Panc1 (cell line): ENCODE measurements around the gene RABGAP1. TPM values are rescaled to one million over a fixed set of nuclear protein-coding genes. Genes with fewer than 3 reads are reported as not detected.

Source experiments
- ATAC-seq: fragments of 200-7000 bp; cut with Tn5 transposase; 2 replicates; pipeline ENCODE4 v1.9.1; 2020; ENCODE audit warnings: mild to moderate bottlenecking, moderate library complexity
- BruUV-seq: library from RNA; stranded (reverse); fragments of 400-500 nt; replicated peaks from 2 replicates; lab custom pipeline; 2021; lab: Mats Ljungman, UMichigan
- CTCF ChIA-PET: fragments of 300-600 bp; sonication (Branson Sonifier 250); formaldehyde crosslinking; loops from one replicate; lab custom pipeline; 2022; ENCODE audit warnings: antibody characterized with exemption; lab: Charles Lee
- POLR2A ChIA-PET: fragments of 300-600 bp; sonication (Branson Sonifier 250); formaldehyde crosslinking; loops from one replicate; lab custom pipeline; 2022; ENCODE audit warnings: antibody characterized with exemption; lab: Charles Lee
- DNase-seq: peaks from one replicate; pipeline ENCODE4 v3.0.0-alpha.2; 2010; ENCODE audit warnings: low read depth, low spot score
- H3K27ac ChIP-seq: 2 replicates; pipeline ENCODE4 v1.5.1; 2011; ENCODE audit warnings: mild to moderate bottlenecking, low read length, inconsistent platforms
- H3K27me3 ChIP-seq: fragments of 200-500 bp; sonication (Bioruptor generic); 2 replicates; pipeline ENCODE4 v1.6.0; 2014; ENCODE audit warnings: low read length, inconsistent platforms; ENCODE audit not compliant: control insufficient read depth, insufficient read depth
- H3K36me3 ChIP-seq: fragments of 200-500 bp; sonication (Bioruptor generic); 2 replicates; pipeline ENCODE4 v1.5.1; 2014; ENCODE audit warnings: inconsistent platforms, mild to moderate bottlenecking, low read length, moderate library complexity; ENCODE audit not compliant: control insufficient read depth, insufficient read depth
- H3K4me1 ChIP-seq: 2 replicates; pipeline ENCODE4 v1.5.1; 2011; ENCODE audit warnings: inconsistent platforms, mild to moderate bottlenecking, low read length, moderate library complexity; ENCODE audit not compliant: control insufficient read depth, insufficient read depth
- H3K4me3 ChIP-seq, 2 experiments: 2 replicates each; pipeline ENCODE4 v1.5.1; 2011 to 2012; ENCODE audit warnings: low read depth in 2 of 2, low read length in 2 of 2, mild to moderate bottlenecking in 2 of 2, inconsistent platforms in 1 of 2, moderate library complexity in 1 of 2
- H3K9me3 ChIP-seq: fragments of 200-500 bp; sonication (Bioruptor generic); 2 replicates; pipeline ENCODE4 v1.5.1; 2014; ENCODE audit warnings: low read depth, mild to moderate bottlenecking, inconsistent platforms, low read length, moderate library complexity; ENCODE audit not compliant: control insufficient read depth, insufficient read depth
- POLR2AphosphoS5 ChIP-seq: IDR thresholded peaks from 2 replicates; pipeline ENCODE4 v1.6.1; 2012; ENCODE audit warnings: mild to moderate bottlenecking, low read depth, low read length, moderate library complexity
- REST ChIP-seq, 2 experiments: IDR thresholded peaks; 2 replicates each; pipeline ENCODE4 v1.6.1; 2011 to 2012; ENCODE audit warnings: low read depth in 2 of 2, control low read depth in 1 of 2, low read length in 1 of 2, mild to moderate bottlenecking in 1 of 2, moderate library complexity in 1 of 2; ENCODE audit not compliant: insufficient read depth in 1 of 2
- SIN3A ChIP-seq: IDR thresholded peaks from 2 replicates; pipeline ENCODE4 v1.6.1; 2012; ENCODE audit warnings: low read depth, mild to moderate bottlenecking, low read length, moderate library complexity, borderline replicate concordance; ENCODE audit not compliant: insufficient read depth
- TCF7L2 ChIP-seq: IDR thresholded peaks from 2 replicates; pipeline ENCODE4 v1.6.1; 2011; ENCODE audit warnings: mild to moderate bottlenecking, low read depth, low read length, inconsistent platforms
- in situ Hi-C: cut with HindIII; loops from 2 replicates; pipeline ENCODE4 v1.10.0; 2016; ENCODE audit warnings: low sequenced_read_pairs, low pct_unique_long_range_greater_than_20kb
- intact Hi-C: fragments of 100-400 bp; cut with micrococcal nuclease; formaldehyde crosslinking; loops from one replicate; pipeline ENCODE4 v1.10.0; 2022; ENCODE audit not compliant: unreplicated experiment
- total RNA-seq: library from RNA; stranded (reverse); gene quantifications from one replicate; pipeline ENCODE4 v1.2.1, GENCODE V29; 2021; ENCODE audit not compliant: unreplicated experiment
- TF ChIP-seq, protein P1 (sequence below): fragments of 450-650 bp; IDR thresholded peaks from 2 replicates; pipeline ENCODE4 v1.5.1; 2017; ENCODE audit warnings: mild to moderate bottlenecking

The RABGAP1 gene
- total RNA-seq, 1 experiment from 2014 or later = 41.4 TPM

DNA sequence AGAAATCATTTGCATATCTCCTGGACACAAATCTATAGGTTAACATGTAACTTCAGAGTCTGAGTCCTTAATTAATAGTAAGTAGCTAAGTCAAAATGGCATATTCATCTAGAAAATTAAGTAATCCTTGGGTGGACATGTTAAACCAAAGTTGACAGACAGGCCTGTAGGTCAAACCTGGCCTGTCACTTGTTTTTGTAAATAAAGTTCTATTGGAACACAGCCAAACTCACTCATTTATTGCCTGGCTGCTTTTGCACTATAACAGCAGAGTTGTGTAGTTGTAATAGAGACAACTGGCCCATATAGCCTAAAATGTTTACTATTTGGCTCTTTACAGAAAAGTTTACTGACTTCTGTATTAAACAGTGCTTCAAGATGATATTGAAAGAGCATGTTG, 68.1 kb downstream of the RABGAP1 start:
- Histone ChIP-seq H3K36me3 (peaks cover 3% of the 10 kb centered on the region), H3K9me3 (no peaks in the 10 kb centered on the region), H3K27me3 (no peaks in the 10 kb centered on the region), H3K4me1 (no peaks in the 10 kb centered on the region), H3K27ac (no peak overlapping the region), H3K4me3 (no peak overlapping the region)
- ATAC-seq = no peak
- BruUV-seq = no TSS peak
- no peak for DNase-seq
- CTCF ChIA-PET = no interaction called here
- POLR2A ChIA-PET = no interaction called here
- TF ChIP-seq, protein P1, sequence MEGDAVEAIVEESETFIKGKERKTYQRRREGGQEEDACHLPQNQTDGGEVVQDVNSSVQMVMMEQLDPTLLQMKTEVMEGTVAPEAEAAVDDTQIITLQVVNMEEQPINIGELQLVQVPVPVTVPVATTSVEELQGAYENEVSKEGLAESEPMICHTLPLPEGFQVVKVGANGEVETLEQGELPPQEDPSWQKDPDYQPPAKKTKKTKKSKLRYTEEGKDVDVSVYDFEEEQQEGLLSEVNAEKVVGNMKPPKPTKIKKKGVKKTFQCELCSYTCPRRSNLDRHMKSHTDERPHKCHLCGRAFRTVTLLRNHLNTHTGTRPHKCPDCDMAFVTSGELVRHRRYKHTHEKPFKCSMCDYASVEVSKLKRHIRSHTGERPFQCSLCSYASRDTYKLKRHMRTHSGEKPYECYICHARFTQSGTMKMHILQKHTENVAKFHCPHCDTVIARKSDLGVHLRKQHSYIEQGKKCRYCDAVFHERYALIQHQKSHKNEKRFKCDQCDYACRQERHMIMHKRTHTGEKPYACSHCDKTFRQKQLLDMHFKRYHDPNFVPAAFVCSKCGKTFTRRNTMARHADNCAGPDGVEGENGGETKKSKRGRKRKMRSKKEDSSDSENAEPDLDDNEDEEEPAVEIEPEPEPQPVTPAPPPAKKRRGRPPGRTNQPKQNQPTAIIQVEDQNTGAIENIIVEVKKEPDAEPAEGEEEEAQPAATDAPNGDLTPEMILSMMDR = no peak
- no peak for TF ChIP-seq POLR2AphosphoS5
- no peak for TF ChIP-seq REST (IDR thresholded peaks at IDR 0.05; ENCODE audit: insufficient read depth in 1 of 2, low read depth in 2 of 2, low read length in 1 of 2)
- no peak for TF ChIP-seq TCF7L2
- no peak for TF ChIP-seq SIN3A
- in situ Hi-C loops = no loop called here
- intact Hi-C loops = no loop called here

- POLR2A ChIA-PET = interaction anchor here (0.7 kb wide), 1 partner anchor 8 kb away, joined by 5 read pairs; no protein-coding TSS in a partner anchor
- Histone ChIP-seq H3K36me3 (peaks cover 12% of the 10 kb centered on the region), H3K27me3 (no peaks in the 10 kb centered on the region), H3K4me3 (no peak overlapping the region), H3K9me3 (no peaks in the 10 kb centered on the region), H3K4me1 (no peaks in the 10 kb centered on the region), H3K27ac (no peak overlapping the region)
- intact Hi-C loops = no loop called here
- CTCF ChIA-PET = no interaction called here
- ATAC-seq (no peak), DNase-seq (no peak)
- no TSS peak for BruUV-seq
- in situ Hi-C loops = no loop called here
- TF ChIP-seq TCF7L2 = no peak
- TF ChIP-seq POLR2AphosphoS5 = no peak
- TF ChIP-seq, protein P1 = no peak
- TF ChIP-seq SIN3A = no peak
- no peak for TF ChIP-seq REST (IDR thresholded peaks at IDR 0.05; ENCODE audit: insufficient read depth in 1 of 2, low read depth in 2 of 2, low read length in 1 of 2)
Measured at GRCh38 chr9:123011380-123011779, 70.6 kb downstream of the RABGAP1 start.
